AG08396 (cell line): ENCODE measurements around the gene NSUN5.
"Not testable (repeated sequence)": the region's sequence is repeated elsewhere in the genome, so short reads cannot be mapped to it uniquely, and the experiment has no call there.

ENCODE experiments used
- DNase-seq: peaks from one replicate; pipeline ENCODE4 v3.0.0; 2012; ENCODE audit warnings: low spot score, mixed read lengths

NSUN5 gene

DNA sequence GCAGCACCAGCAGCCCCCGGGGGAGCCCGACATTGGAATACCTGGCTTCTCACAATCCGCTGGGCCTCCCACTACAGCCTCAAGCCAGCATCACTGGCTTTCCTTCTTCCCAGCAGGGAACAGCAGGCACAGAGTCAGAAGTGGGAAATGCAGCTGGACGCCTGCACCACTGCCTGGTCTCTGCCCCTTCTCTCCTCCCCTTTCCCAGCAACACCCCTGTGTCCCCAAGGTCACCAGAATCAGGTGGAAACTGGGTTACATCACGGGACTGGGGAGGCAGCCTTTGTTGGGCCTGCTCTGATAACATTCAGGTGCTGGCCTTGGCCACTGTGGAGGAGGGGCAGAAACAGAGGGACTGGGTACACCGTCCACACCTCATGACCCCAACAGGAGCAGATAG lies 16.8 kb upstream of the NSUN5 start:
- DNase-seq: not testable (repeated sequence)

DNA sequence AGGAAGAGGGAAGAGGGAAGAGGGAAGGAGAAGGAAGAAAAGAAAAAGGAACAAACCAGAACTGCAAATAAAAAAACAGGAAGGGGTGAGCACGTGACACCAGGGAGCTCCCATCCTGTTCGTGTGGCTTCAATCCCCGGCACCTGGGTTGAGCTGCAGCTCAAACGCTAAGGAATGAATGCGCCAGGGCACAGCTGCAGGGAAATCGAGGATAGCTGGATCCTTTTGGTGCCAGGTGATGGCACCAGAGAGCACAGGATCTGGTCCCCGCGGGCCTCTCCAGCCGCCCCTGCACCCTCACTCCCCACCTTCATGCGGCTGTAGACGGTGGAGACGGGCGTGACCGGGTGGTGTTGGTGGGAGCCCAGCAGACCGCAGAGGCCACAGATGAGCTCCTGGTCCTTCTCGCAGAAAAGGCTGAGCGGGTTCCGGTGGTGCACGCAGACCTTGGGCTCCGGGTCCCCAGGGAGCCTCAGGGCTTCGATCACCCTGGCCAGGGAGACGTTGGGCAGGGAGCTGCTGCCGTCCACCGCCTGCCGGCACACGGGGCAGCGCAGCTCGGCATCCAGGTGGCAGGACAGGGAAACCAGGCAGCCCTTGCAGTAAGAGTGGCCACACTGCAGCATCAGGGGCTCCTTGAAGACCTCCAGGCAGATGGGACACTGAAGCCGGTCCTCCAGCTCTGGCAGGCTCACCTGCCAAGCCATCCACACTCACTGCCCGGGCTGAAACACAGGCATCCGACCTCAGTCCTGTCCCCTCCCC lies 15.6 kb upstream of the NSUN5 start:
- peak; percentile 85 for DNase-seq

DNA sequence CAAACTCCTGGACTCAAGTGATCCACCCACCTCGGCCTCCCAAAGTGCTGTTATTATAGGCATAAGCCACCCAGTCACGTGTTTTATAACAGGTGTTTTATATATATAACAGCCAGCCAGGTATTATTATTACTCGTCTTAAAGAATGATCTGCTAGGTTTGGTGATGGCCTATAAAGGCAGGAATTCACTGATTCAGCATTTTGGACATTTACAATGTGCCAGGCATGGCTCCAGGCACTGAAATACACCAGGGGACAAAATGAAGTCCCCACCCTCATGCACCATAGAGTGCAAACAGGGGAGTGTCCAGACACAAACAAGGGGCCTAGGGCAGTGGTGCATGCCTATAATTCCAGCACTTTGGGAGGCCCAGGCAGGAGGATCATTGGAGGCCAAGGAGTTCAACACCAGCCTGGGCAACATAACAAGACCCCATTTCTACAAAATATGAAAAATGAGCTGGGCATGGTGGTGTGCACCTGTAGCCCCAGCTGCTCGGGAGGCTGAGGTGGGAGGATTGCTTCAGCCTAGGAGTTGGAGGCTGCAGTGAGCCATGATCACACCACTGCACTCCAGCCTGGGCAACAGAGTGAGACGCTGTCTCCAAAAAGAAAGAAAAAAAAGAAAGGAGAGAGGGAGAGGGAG lies 14.9 kb upstream of the NSUN5 start:
- DNase-seq: not testable (repeated sequence)

GRCh38 chr7:73320009-73320408 lies 11.4 kb upstream of the NSUN5 start:
- not testable (repeated sequence) for DNase-seq

DNA sequence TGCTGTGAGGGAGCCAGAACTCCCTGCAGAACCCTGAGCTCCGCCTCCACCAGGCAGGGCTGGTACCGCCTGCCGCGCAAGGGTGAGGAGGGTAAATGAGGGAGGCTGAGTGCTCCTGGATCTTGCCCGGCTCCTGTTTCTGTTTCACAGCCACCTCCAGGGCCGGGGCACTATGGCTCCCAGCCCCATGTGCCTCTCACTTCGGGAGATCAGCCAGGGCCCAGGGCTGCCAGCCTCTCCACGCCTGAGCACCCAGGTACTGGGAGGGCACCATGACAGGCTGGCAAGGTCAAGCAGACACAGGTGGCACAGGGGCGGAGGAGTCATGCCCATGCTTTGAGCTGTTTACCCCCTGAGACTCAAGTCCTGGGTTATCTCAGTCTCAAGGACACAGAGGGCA lies 10.9 kb upstream of the NSUN5 start:
- not testable (repeated sequence) for DNase-seq

DNA sequence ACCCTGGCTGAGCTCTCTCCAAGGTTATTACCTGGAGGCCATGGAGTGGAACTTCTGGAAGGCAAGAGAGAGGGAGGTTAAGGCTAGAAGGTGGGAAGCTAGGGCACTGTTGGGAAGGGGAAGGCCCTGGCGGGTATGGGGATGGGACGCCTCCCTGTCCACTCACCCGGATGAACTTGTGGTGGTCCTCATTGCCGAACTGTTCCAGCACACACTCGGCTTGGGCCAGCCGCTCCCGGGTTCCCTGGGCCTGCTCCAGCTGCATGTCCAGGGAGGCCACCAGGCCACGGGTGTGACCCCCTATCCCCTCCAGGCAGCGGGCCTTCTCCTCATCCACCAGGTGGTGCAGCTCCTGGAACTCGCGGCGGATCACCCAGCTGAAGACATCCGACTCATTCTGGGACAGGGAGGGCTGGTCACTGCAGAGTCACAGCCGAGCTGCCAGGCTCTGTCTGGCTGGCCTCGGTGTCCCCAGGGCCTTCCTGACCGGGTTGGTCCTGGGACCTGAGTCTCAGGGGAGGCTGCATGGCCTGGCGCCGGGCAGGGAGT lies 10.1 kb upstream of the NSUN5 start:
- DNase-seq: not testable (repeated sequence)

DNA sequence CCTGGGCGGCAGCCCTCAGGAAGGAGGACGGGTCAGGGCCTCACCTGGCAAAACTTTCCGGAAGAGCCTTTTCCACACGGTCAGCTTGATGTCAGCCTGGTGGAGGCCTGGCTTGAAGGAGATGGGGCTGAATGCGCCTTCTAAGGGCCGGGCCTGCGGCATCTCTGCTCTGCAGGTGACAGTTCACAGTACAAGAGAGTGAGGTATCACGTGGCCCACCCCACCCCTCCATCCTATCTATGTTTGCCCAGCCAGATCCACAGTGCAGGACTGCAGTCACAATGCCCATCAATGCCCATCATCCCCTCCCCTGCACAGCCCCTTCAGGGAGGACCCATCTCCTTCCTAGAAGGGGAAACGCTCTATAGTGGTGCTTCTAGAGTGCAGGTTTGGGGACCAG lies 7.9 kb upstream of the NSUN5 start:
- no peak for DNase-seq

DNA sequence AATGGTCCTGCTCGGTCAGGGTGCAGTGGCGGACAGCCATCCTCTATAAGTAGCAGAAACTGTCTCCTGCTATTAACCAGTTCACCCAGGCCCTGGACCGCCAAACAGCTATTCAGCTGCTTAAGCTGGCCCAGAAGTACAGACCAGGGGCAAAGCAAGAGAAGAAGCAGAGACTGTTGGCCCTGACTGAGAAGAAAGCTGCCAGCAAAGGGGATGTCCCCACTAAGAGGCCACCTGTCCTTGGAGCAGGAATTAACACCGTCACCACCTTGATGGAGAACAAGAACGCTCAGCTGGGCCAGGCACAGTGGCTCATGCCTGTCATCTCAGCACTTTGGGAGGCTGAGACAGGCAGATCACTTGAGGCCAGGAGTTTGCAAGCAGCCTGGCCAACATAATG lies 5.6 kb upstream of the NSUN5 start:
- no peak for DNase-seq

DNA sequence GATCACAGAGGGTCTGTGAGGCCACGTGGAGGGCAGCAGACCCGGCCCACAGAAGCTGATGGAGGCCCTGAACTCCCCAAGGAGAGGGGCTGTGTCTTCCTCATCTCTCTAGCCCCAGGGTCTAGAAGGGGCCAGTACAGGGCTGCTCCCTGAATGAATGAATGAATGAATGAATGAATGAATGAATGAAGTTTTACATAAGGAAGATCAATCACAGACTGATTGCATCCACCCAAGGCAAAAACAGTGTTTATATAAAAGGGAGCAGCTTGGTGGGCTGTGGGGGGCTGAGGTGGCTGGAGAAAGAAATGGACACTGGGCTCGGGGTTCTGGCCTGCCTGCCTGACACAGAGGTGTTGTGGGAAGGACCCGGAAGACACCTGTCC lies 4.9 kb upstream of the NSUN5 start:
- no peak for DNase-seq

GRCh38 chr7:73312831-73313520 lies 4.3 kb upstream of the NSUN5 start:
- no peak for DNase-seq

GRCh38 chr7:73311421-73311820 lies 2.8 kb upstream of the NSUN5 start:
- DNase-seq: not testable (repeated sequence)

GRCh38 chr7:73308074-73308664 lies 457 bp downstream of the NSUN5 start:
- DNase-seq: no peak

DNA sequence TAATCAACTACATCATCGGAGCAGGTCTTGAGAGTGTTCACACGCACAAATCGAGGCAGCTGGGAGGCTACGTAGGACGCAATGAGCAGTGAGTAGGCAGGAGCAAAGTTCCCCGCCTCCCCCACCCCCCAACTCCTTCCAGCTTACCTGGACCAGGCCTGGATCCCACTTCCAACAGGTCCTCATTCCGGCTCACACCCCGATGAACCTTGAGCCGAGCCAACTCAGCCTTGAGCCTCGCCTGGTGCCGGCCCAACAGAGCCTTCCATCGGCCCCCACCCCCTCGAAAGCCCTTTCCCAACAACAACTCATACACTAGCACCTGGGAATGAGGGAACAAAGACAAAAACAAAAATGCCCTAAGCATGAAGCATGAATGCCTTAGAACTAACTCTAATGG lies 1.2 kb downstream of the NSUN5 start:
- DNase-seq: no peak

DNA sequence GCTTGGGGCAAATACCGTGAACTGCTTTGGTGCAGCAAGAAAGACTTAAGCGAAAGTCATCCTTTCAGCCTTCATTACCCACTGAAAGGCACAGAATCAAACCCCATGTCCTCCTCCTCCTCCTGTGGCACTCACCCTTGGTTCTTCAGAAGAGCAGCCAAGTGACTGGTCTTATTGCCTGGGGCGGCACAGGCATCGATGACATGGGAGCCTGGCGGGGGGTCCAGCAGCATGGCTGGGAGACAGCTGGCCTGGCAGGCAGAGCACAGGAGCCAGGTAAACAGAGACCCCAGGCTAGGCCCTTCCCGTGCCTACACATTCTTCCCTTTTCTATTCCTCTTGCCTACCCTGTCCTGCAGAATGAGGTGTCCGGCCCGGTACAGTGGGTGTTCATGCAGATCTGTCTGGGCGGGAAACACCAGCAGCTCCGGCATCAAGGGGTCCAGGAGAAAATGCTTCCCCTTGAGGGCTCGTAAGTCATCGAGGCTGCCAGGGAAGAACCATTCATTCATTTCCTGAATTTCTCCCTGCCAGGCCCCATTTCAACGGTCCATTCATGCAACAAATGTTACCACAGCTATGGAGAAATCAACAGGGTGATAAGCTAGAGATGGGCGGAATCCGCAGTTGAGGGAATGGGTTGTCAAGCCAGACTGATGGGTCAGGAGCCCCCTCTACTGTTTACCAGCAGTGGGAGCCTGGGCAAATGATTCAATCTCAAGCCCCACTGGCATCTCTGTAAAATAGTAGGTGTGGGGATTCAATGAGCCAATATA lies 3.8 kb downstream of the NSUN5 start:
- DNase-seq: not testable (repeated sequence)

- no peak for DNase-seq
These were observed 4.6 kb downstream of the NSUN5 start for GRCh38 chr7:73304071-73304470.

DNA sequence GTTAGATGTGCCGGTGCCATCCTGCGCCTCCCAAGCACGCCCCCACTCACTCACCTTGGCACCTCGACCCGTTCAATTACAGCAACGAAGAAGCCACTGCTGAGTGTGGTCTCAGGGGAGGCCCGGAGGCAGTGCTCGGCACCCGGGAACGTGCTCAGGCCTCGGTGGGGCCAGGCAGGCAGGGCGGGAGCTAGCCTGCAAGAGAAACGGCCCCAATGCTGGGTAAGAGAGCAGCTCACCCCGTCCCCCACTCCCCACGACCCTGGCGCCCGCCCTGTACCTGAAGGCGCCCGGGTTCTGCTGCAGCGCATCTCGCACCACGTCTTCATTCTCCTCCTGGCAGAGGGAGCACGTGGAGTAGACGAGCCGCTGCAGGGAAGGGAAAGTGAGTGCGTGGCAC lies 5.1 kb downstream of the NSUN5 start:
- no peak for DNase-seq

- not testable (repeated sequence) for DNase-seq
These were observed 5.8 kb downstream of the NSUN5 start for GRCh38 chr7:73302846-73303245.

DNA sequence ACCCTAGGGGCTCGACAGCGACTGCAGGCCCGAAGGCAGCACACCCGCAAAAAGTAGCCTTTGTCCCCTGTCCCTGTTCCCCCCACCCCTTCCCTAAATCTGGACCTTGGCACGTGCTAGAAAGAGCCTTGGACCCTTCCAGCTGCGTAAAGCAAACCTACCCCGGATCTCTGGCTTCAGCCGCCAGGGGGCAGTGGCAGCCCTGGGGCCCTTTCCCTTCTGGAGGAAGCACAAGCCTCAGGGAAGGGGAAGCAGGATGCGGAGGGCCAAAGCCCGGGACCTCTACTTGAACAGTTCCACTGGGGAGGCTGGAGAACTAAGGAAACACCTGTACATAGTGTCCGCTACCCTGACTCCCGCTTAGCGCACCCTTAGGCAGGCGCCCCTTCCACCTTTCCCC lies 7.5 kb downstream of the NSUN5 start:
- DNase-seq: not testable (repeated sequence)

DNA sequence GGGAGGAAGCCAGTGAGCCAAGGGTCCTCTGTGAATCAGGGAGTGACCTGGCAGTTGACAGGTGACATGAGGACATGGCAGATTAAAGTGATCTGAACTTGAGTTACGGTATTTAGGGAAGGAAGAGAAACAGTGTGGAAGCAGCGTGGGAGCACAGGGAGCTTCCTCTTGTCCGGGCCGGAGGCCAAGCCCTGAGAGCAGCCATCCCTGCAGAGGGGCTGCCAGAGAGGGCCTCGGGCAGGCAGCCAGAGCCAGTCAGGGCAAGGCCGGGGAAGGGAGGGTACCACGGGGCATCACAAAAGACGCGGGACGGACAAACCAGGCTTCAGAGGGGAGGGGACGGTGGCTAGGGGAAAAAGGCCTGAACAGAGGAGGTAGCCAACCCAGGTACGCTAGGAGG lies 8.8 kb downstream of the NSUN5 start:
- not testable (repeated sequence) for DNase-seq

- DNase-seq: not testable (repeated sequence)
These were observed 10.9 kb downstream of the NSUN5 start for GRCh38 chr7:73297706-73298105.

DNA sequence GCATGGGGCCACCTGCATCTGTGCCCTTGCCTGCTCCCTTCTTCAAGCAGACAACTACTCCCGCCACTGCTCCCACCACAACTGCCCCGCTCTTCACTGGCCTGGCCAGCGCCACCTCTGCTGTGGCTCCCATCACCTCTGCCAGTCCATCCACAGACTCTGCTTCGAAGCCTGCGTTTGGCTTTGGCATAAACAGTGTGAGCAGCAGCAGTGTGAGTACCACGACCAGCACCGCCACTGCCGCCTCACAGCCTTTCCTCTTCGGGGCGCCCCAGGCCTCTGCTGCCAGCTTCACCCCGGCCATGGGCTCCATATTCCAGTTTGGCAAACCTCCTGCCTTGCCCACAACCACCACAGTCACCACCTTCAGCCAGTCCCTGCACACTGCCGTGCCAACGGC lies 11.4 kb downstream of the NSUN5 start:
- DNase-seq: not testable (repeated sequence)

- DNase-seq: not testable (repeated sequence)
These were observed 31.4 kb downstream of the NSUN5 start for GRCh38 chr7:73277210-73277609.
